HepG2 (cell line): ENCODE results near the gene TBRG1. TPM values are rescaled to one million over a fixed set of nuclear protein-coding genes. Genes with fewer than 3 reads are reported as not detected.

Experiments
- ATAC-seq: fragments of 200-7000 bp; cut with Tn5 transposase; 3 replicates; pipeline ENCODE4 v1.9.1; 2020; ENCODE audit warnings: mild to moderate bottlenecking, moderate library complexity
- BruUV-seq: library from RNA; stranded (reverse); fragments of 400-500 nt; replicated peaks from 2 replicates; lab custom pipeline; 2021; lab: Mats Ljungman, UMichigan
- CTCF ChIA-PET: fragments of 300-600 bp; formaldehyde crosslinking; extraction: SDS; loops from one replicate; lab custom pipeline; 2021; ENCODE audit warnings: low total read pairs, inconsistent platforms, low intra/inter-chr PET ratio; lab: Yijun Ruan, JAX
- POLR2A ChIA-PET: fragments of 350-600 bp; sonication (Branson Sonifier 250); formaldehyde crosslinking; loops from one replicate; lab custom pipeline; 2020; ENCODE audit warnings: antibody characterized with exemption, inconsistent platforms; lab: Yijun Ruan, JAX
- DNase-seq: peaks from one replicate; pipeline ENCODE4 v3.0.0-alpha.2; 2015; ENCODE audit warnings: low spot score
- FAIRE-seq: peaks from 3 replicates; lab custom pipeline; 2011; peaks lifted over from hg19 to GRCh38; lab: Jason Lieb, UNC
- H2AFZ ChIP-seq: one replicate; pipeline ENCODE4 v1.6.1; 2011; ENCODE audit warnings: low read length, inconsistent platforms
- H3K27ac ChIP-seq: fragments of 300-600 bp; 3 replicates; pipeline ENCODE4 v1.8.0; 2011; ENCODE audit warnings: mixed run types, mild to moderate bottlenecking, mixed read lengths, low read length, inconsistent platforms; ENCODE audit not compliant: insufficient read depth; ENCODE audit errors: extremely low read length
- H3K27me3 ChIP-seq, 2 experiments: fragments of 200-600 bp in 1 of 2; 2 replicates in 1 of 2; 3 replicates in 1 of 2; pipeline versions ENCODE4 v1.6.0 to v1.8.0; 2011; ENCODE audit warnings: low read length in 2 of 2, mild to moderate bottlenecking in 2 of 2, moderate library complexity in 2 of 2, inconsistent platforms in 1 of 2; ENCODE audit not compliant: insufficient read depth in 2 of 2, control insufficient read depth in 1 of 2
- H3K36me3 ChIP-seq, 2 experiments: fragments of 200-600 bp in 1 of 2; replicated peaks in 1 of 2; 2 replicates in 1 of 2; 3 replicates in 1 of 2; pipeline versions ENCODE4 v1.5.1 to v1.8.0; 2011; ENCODE audit warnings: low read length in 2 of 2, inconsistent platforms in 1 of 2; ENCODE audit not compliant: insufficient read depth in 2 of 2, control insufficient read depth in 1 of 2
- H3K4me1 ChIP-seq: 2 replicates; pipeline ENCODE4 v1.5.1; 2012; ENCODE audit warnings: low read length, inconsistent platforms; ENCODE audit not compliant: insufficient read depth
- H3K4me2 ChIP-seq: 2 replicates; pipeline ENCODE4 v1.6.0; 2011; ENCODE audit warnings: low read depth, low read length, inconsistent platforms
- H3K4me3 ChIP-seq, 3 experiments: fragments of 200-600 bp in 1 of 3; sonication (generic), shearing (Covaris generic) in 1 of 3; replicated peaks in 1 of 3; 2 replicates each; pipeline ENCODE4 v1.5.1; 2011 to 2016; ENCODE audit warnings: low read length in 3 of 3, inconsistent platforms in 2 of 3, low read depth in 2 of 3, mild to moderate bottlenecking in 2 of 3, control low read depth in 1 of 3, mixed read lengths in 1 of 3; ENCODE audit not compliant: insufficient read depth in 1 of 3
- H3K79me2 ChIP-seq: one replicate; pipeline ENCODE4 v1.6.1; 2011; ENCODE audit warnings: low read length, inconsistent platforms; ENCODE audit not compliant: insufficient read depth
- H3K9ac ChIP-seq: 2 replicates; pipeline ENCODE4 v1.6.0; 2011; ENCODE audit warnings: mild to moderate bottlenecking, low read depth, low read length, inconsistent platforms; ENCODE audit not compliant: insufficient read depth
- H3K9me3 ChIP-seq: 2 replicates; pipeline ENCODE4 v1.5.1; 2012; ENCODE audit warnings: mild to moderate bottlenecking, low read length
- H4K20me1 ChIP-seq: 2 replicates; pipeline ENCODE4 v1.6.0; 2011; ENCODE audit warnings: inconsistent platforms, mild to moderate bottlenecking, low read length, moderate library complexity; ENCODE audit not compliant: insufficient read depth
- FOXO4 ChIP-seq: sonication (generic); formaldehyde crosslinking; conservative IDR thresholded peaks from 2 replicates; pipeline ENCODE4 v1.8.1; 2023; ENCODE audit warnings: missing genetic modification reagents
- KLF6 ChIP-seq: IDR thresholded peaks from 2 replicates; pipeline ENCODE4 v1.8.0; 2016; ENCODE audit warnings: missing biosample characterization, missing genetic modification reagents
- MAFF ChIP-seq: IDR thresholded peaks from 2 replicates; pipeline ENCODE4 v1.6.1; 2011; ENCODE audit warnings: low read depth, low read length, improper control_type of control experiment
- MAFK ChIP-seq, 2 experiments: IDR thresholded peaks in 1 of 2; conservative IDR thresholded peaks in 1 of 2; 2 replicates each; pipeline ENCODE4 v1.6.1; 2011; ENCODE audit warnings: improper control_type of control experiment in 2 of 2, low read length in 2 of 2
- MATR3 ChIP-seq: sonication (generic); formaldehyde crosslinking; IDR thresholded peaks from 2 replicates; pipeline ENCODE4 v1.4.0; 2020; ENCODE audit warnings: missing genetic modification reagents
- SNAI1 ChIP-seq: sonication (generic); formaldehyde crosslinking; IDR thresholded peaks from 2 replicates; pipeline ENCODE4 v1.5.0; 2020; ENCODE audit warnings: mild to moderate bottlenecking, missing genetic modification reagents, borderline replicate concordance
- TFDP1 ChIP-seq: IDR thresholded peaks from 2 replicates; pipeline ENCODE4 v1.6.1; 2016; ENCODE audit warnings: missing compliant biosample characterization, missing genetic modification reagents, borderline replicate concordance
- ZBTB2 ChIP-seq: sonication (generic); formaldehyde crosslinking; IDR thresholded peaks from 2 replicates; pipeline ENCODE4 v1.8.0; 2022; ENCODE audit warnings: low read depth, missing genetic modification reagents
- ZNF556 ChIP-seq: sonication (generic); formaldehyde crosslinking; IDR thresholded peaks from 2 replicates; pipeline ENCODE4 v1.4.0; 2020; ENCODE audit warnings: mild to moderate bottlenecking, missing genetic modification reagents, borderline replicate concordance
- WGBS: methylation state at CpG from one replicate; pipeline ENCODE4 v1.1.6; 2017; ENCODE audit warnings: low lambda C conversion rate; 5-methylcytosine and 5-hydroxymethylcytosine counted together
- in situ Hi-C: cut with HindIII; loops from 2 replicates; pipeline ENCODE4 v1.10.0; 2017; ENCODE audit warnings: low pct_unique_long_range_greater_than_20kb; ENCODE audit not compliant: extremely low pct_ligation_motif_present
- intact Hi-C: fragments of 100-400 bp; cut with micrococcal nuclease; formaldehyde crosslinking; loops from one replicate; pipeline ENCODE4 v1.10.0; 2022; ENCODE audit not compliant: unreplicated experiment
- polyA plus RNA-seq, 8 experiments: library from polyadenylated mRNA; depleted of rRNA in 3 of 8; stranded (reverse) in 7 of 8; unstranded in 1 of 8; fragments of >200 nt; fragmentation: Illumina TruSeq in 4 of 8; extraction: Trizol in 4 of 8; gene quantifications; 2 replicates each; pipeline versions ENCODE4 v1.2.1 to v1.2.3, GENCODE V29; 2011 to 2016; ENCODE audit warnings: low read depth in 4 of 8, missing spikeins in 1 of 8, mixed read lengths in 1 of 8; ENCODE audit not compliant: insufficient read depth in 1 of 8
- total RNA-seq, 5 experiments: library from RNA; depleted of rRNA; stranded (reverse); fragments of >200 nt; fragmentation: Illumina TruSeq; extraction: Trizol; gene quantifications; 2 replicates each; pipeline ENCODE4 v1.2.3, GENCODE V29; 2016; ENCODE audit warnings: low read depth in 1 of 5

TBRG1 gene
- total and polyA plus RNA-seq, 2 of the 13 experiments (the other 11 are each of a cell fraction or from before 2014, with no cell fraction given) = 21.7 to 25.6 TPM

GRCh38 chr11:124612045-124612444 lies 10.6 kb upstream of the TBRG1 start:
- POLR2A ChIA-PET = no interaction called here
- DNase-seq = no peak
- no peak for ATAC-seq
- Histone ChIP-seq H2AFZ (no peak overlapping the region), H3K27ac (no peak overlapping the region), H3K4me2 (no peak overlapping the region), H3K36me3 (no peaks in the 10 kb centered on the region), H3K79me2 (no peaks in the 10 kb centered on the region), H3K9me3 (no peaks in the 10 kb centered on the region), H3K27me3 (peaks cover under 1 to 25% of the 10 kb centered on the region in 2 experiments; a peak in 2 of 5 replicates), H4K20me1 (no peaks in the 10 kb centered on the region), H3K4me3 (no peak overlapping the region), H3K9ac (no peak overlapping the region), H3K4me1 (no peaks in the 10 kb centered on the region)
- in situ Hi-C loops = no loop called here
- intact Hi-C loops = no loop called here
- CTCF ChIA-PET = no interaction called here
- BruUV-seq = no TSS peak
- 3% methylated on average over 3 of the region's 3 CpGs for WGBS
- TF ChIP-seq ZBTB2 (CRISPR knock-in tag) (no peak), MATR3 (CRISPR knock-in tag) (no peak)
- FAIRE-seq = no peak

- H3K27me3 ChIP-seq = peaks cover 2 to 27% of the 10 kb centered on the region in 2 experiments; a peak in 2 of 5 replicates
- no peaks in the 10 kb centered on the region for H4K20me1 ChIP-seq
- H3K4me2 ChIP-seq = no peak overlapping the region
- H3K27ac ChIP-seq = no peak overlapping the region
- H3K79me2 ChIP-seq = no peaks in the 10 kb centered on the region
- WGBS = 37% methylated on average over 7 of the region's 10 CpGs
- no peaks in the 10 kb centered on the region for H3K36me3 ChIP-seq
- ATAC-seq = peak; percentile 39; the same call in 2 of the 3 replicates
- in situ Hi-C loops (no loop called here), intact Hi-C loops (no loop called here)
- no peak overlapping the region for H3K9ac ChIP-seq
- no peaks in the 10 kb centered on the region for H3K9me3 ChIP-seq
- no peaks in the 10 kb centered on the region for H3K4me1 ChIP-seq
- no peak overlapping the region for H2AFZ ChIP-seq
- ChIA-PET POLR2A (no interaction called here), CTCF (no interaction called here)
- no peak overlapping the region for H3K4me3 ChIP-seq
- DNase-seq = no peak
- FAIRE-seq = no peak
- BruUV-seq = no TSS peak
- no peak for TF ChIP-seq ZNF556 (CRISPR knock-in tag)
- peak; percentile 89 to 94 for TF ChIP-seq MAFK (conservative IDR thresholded peaks at IDR 0.05 in 1 of 2, IDR thresholded peaks at IDR 0.05 in 1 of 2; ENCODE audit: low read length in 2 of 2)
- peak; percentile 87 for TF ChIP-seq MAFF
- TF ChIP-seq FOXO4 (CRISPR knock-in tag) = no peak
- no peak for TF ChIP-seq SNAI1
- TF ChIP-seq KLF6 (CRISPR knock-in tag) = no peak
- TF ChIP-seq TFDP1 (CRISPR knock-in tag) = no peak
Observed at GRCh38 chr11:124612567-124613246, 10.0 kb upstream of the TBRG1 start.
